HEK293T (cell line): ENCODE measurements around the gene KNSTRN.

Source experiments
- ARNT ChIP-seq: fragments of 450-650 bp; IDR thresholded peaks from 2 replicates; pipeline ENCODE4 v1.6.1; 2017; ENCODE audit warnings: mild to moderate bottlenecking
- BHLHE40 ChIP-seq: fragments of 450-650 bp; IDR thresholded peaks from 2 replicates; pipeline ENCODE4 v1.6.1; 2016; ENCODE audit warnings: mild to moderate bottlenecking, moderate library complexity, borderline replicate concordance
- CTBP1 ChIP-seq: fragments of 450-650 bp; IDR thresholded peaks from 2 replicates; pipeline ENCODE4 v1.6.1; 2016; ENCODE audit warnings: borderline replicate concordance
- L3MBTL2 ChIP-seq: fragments of 450-650 bp; conservative IDR thresholded peaks from 2 replicates; pipeline ENCODE4 v1.6.1; 2016; ENCODE audit warnings: mild to moderate bottlenecking
- LEF1 ChIP-seq: fragments of 450-650 bp; IDR thresholded peaks from 2 replicates; pipeline ENCODE4 v1.6.1; 2017; ENCODE audit warnings: mild to moderate bottlenecking, borderline replicate concordance
- NFRKB ChIP-seq: fragments of 450-650 bp; IDR thresholded peaks from 2 replicates; pipeline ENCODE4 v1.6.1; 2016; ENCODE audit warnings: mild to moderate bottlenecking, moderate library complexity
- SP1 ChIP-seq: fragments of 450-650 bp; IDR thresholded peaks from 2 replicates; pipeline ENCODE4 v1.6.1; 2017
- SUZ12 ChIP-seq: fragments of 450-650 bp; IDR thresholded peaks from 2 replicates; pipeline ENCODE4 v1.6.1; 2016; ENCODE audit warnings: mild to moderate bottlenecking
- TARDBP ChIP-seq: fragments of 450-650 bp; IDR thresholded peaks from 2 replicates; pipeline ENCODE4 v1.6.1; 2016
- TF ChIP-seq, protein P1 (sequence below): fragments of 450-650 bp; IDR thresholded peaks from 2 replicates; pipeline ENCODE4 v1.6.1; 2016

DNA sequence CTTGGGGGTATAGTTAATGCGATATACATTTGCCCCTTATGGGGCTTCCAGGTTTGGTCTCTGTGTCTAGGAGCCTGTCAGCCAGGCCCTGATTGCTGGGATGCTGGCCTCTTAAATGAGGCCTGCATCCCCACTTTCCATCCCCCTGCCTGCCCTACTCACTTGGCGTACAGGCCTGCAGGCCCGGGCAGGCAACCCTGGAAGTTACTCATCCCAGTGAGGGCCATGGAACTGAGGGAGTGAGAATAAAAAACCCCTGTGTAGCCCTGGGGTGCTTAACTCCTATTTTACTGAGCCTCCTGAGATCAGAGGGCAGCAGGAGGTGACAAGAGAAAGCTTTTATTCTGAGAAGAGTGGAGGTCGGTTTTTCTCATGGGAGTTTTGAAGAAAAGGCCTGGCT, 22.5 kb upstream of the KNSTRN start:
- TF ChIP-seq SUZ12 (no peak), ARNT (no peak), L3MBTL2 (no peak), SP1 (no peak), NFRKB (no peak), BHLHE40 (no peak), CTBP1 (no peak), TARDBP (no peak), LEF1 (no peak)
- TF ChIP-seq, protein P1, sequence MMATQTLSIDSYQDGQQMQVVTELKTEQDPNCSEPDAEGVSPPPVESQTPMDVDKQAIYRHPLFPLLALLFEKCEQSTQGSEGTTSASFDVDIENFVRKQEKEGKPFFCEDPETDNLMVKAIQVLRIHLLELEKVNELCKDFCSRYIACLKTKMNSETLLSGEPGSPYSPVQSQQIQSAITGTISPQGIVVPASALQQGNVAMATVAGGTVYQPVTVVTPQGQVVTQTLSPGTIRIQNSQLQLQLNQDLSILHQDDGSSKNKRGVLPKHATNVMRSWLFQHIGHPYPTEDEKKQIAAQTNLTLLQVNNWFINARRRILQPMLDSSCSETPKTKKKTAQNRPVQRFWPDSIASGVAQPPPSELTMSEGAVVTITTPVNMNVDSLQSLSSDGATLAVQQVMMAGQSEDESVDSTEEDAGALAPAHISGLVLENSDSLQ, result no peak
